IPS DF 4.7 (cell line): ENCODE measurements around the gene OCA2.
"Not testable (repeated sequence)": the region's sequence is repeated elsewhere in the genome, so short reads cannot be mapped to it uniquely, and the experiment has no call there.

Source experiments
- DNase-seq: peaks from one replicate; pipeline ENCODE4 v3.0.0-alpha.2; 2013; ENCODE audit warnings: low spot score; ENCODE audit errors: extremely low read depth

OCA2 gene

DNA sequence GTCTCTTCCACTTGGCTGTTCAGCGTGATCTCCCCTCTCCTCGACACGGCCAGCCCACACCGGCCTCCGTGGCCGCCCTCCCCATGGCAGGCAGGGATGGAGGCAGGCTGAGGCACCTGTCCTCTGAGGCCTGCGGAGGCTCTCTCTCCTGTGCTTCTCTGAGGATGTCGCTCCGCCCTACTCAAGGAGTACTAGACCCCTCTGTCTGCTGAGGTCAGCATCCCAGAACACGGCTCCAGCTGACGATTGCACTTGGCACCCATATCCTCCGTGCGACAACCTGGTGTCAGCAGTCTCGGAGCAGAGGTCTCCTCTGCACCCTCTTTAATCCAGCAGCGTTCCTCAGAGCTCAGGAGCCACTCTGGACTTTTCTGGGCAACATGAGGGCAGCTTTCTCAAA lies 322.6 kb downstream of the OCA2 start:
- no peak for DNase-seq

DNA sequence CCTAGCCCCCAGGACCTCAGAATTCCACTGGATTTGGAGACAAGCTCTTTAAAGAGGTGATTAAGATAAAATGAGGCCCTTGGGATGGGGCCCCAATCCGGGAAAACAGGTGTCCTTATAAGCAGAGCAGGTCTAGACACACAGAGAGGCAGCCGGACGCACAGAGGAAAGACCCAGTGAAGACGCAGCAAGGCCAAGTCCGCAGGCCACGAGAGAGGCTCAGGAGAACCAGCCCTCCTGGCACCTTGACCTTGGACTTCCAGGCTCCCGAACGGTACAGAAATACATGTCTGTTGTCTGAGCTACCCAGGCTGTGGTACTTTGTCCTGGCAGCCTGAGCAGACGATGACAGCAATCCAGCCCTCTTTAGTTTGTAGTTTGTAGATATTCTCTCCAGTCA lies 324.5 kb downstream of the OCA2 start:
- no peak for DNase-seq

- DNase-seq = no peak
These were observed 324.9 kb downstream of the OCA2 start for GRCh38 chr15:27774191-27774590.

- no peak for DNase-seq
These were observed 327.2 kb downstream of the OCA2 start for GRCh38 chr15:27771892-27772291.

DNA sequence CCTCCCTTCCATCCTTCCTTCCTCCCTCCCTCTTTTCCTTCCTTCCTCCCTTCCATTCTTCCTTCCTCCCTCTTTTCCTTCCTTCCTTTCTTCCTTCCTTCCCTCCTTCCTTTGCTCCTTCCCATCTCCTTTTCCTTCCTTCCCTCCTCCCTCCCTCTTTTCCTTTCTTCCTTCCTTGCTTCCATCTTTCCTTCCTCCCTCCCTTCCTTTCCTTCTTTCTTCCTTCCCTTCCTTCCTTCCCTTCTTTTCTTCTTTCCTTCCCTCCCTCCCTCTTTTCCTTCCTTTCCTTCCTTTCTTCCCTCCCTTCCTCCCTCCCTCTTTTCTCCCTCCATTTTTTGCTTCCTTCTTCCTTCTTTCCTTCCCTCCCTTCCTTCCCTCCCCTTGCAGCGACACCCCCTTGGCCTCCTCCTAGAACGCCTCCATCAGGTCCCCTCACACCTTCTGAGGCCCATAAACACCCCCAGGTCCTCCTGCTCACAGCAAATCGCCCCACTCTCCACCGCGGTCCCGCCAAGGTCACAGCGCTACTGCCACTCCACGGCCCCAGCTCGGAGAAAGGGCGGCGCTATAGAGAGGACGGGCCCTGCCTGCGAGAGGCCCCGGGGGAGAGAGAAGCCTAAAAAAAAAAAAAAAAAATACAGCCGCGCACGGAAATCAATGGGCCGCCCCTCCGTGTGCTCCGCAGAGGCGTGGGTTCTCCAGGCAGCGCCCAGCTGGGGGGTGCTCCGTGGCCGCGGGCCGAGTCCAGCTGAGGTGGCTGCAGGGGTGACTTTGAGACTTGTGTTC lies 328.2 kb downstream of the OCA2 start:
- no peak for DNase-seq

GRCh38 chr15:27770086-27770607 lies 329.0 kb downstream of the OCA2 start:
- no peak for DNase-seq

- no peak for DNase-seq
These were observed 329.5 kb downstream of the OCA2 start for GRCh38 chr15:27769652-27770051.

GRCh38 chr15:27768732-27769475 lies 330.2 kb downstream of the OCA2 start:
- DNase-seq = no peak

GRCh38 chr15:27767918-27768640 lies 331.0 kb downstream of the OCA2 start:
- DNase-seq = no peak

DNA sequence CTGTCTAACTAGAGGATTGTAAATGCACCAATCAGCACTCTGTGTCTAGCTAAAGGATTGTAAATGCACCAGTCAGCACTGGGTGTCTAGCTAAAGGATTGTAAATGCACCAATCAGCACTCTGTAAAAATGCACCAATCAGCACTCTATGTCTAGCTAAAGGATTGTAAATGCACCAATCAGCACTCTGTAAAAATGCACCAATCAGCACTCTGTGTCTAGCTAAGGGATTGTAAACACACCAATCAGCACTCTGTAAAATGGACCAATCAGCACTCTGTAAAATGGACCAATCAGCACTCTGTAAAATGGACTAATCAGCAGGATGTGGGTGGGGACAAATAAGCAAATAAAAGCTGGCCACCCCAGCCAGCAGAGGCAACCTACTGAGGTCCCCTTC lies 331.7 kb downstream of the OCA2 start:
- DNase-seq = not testable (repeated sequence)

DNA sequence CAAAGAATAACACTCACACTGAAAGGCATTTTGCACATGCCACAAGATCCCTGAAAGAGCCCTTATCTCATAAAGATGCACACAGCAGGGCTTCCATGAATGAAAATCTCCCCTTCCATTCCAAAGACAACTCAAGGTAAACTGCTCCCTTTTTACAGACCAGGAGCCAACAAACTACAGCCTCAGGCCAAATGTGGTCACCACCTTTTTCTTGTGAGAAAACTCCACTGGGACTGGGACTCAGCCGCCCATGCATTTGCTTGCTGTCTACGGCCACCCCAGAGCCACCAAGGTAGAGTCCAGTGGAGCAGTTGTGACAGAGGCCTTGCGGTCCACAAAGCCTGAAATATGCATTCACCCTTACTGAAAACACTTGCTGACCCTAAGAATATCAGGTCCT lies 334.8 kb downstream of the OCA2 start:
- DNase-seq = peak; percentile 30

- no peak for DNase-seq
These were observed 335.6 kb downstream of the OCA2 start for GRCh38 chr15:27763514-27763913.

DNA sequence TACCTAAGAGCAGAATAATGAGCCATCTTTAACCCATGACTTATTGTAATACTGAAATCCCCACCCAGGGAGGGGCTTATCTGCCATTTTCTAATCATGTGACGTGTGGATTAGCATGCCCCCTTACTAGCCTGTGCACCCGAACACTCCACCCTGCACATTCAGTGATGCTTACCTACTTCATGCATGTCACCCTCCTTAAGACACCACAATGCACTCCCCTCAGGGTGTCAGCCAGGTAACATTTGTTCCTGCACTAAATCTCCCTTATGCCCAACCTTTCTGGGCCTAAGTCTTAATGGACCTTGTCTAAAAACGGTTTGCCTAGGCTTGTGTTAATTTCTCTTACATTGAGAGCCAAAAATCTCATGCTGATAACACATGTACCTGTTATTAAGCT lies 336.6 kb downstream of the OCA2 start:
- no peak for DNase-seq

DNA sequence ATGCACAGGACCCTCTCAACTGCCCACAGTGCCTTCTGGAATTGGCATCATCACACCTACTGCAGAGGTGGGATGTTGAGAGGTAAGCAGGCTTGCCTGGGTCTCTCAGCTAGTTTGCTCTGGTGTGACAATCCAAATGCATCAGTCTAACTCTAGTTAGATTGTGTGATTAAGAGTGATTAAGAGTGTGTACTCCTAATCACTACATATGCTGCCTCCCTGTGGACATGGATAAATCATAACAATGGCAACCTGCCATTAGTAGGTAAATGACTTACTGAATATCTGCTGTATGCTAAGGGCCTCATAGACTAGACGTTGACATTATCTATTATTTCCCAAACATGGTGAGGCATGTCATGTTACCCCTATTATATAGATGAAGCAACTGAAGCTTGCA lies 342.1 kb downstream of the OCA2 start:
- DNase-seq = no peak

GRCh38 chr15:27752691-27753090 lies 346.4 kb downstream of the OCA2 start:
- no peak for DNase-seq

GRCh38 chr15:27747997-27748396 lies 351.1 kb downstream of the OCA2 start:
- DNase-seq = no peak

DNA sequence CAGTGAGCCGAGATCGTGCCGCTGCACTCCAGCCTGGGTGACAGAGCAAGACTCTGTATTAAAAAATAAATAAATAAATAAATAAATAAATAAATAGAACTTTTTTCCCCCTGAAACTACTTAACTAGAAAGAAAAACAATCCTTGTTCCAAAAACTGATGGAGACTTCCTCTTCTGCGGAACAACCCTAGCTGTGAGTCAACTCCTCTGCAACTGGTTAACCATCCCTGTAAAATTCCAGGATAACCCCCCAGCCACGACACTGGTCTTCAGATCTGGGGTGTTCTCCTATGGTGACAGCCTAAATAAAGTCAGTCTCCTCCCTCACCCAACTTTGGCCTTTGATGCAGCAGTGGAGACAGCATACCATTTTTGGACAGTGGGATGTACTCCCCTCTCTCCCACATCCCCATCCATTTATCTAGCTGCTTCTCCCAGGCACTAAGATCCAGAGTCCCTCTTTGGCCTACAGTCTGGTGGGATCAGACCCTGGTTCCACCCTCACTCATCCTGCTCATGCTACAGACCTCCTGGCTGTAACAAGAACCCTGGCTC lies 352.6 kb downstream of the OCA2 start:
- DNase-seq = no peak

GRCh38 chr15:27744641-27745040 lies 354.5 kb downstream of the OCA2 start:
- no peak for DNase-seq

DNA sequence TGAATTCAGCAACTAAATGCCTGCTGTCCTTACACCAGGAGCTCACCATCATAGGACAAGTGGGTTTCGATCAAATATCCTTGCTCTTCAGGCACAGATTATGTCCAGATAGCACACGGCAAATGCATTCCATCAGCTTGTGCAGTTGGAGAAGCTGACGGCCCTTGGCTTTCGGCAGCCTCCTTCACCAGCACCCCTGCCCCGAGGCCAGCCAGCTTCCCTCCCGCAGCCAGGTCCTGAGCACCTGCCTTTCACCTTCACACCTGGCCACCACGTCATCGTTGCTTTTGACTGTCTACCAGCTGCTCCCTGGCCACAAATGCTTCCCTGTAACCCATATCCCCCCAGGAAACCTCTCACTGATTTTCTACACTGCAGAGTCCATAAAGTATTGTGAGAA lies 355.5 kb downstream of the OCA2 start:
- no peak for DNase-seq

- DNase-seq = no peak
These were observed 356.2 kb downstream of the OCA2 start for GRCh38 chr15:27742751-27743477.
